ENCODE results near the gene INSIG2. TPM values are rescaled to one million over a fixed set of nuclear protein-coding genes. Genes with fewer than 3 reads are reported as not detected.

INSIG2 gene
- total and polyA plus RNA-seq, 2 experiments from 2014 or later = 8.1 to 15.1 TPM

DNA sequence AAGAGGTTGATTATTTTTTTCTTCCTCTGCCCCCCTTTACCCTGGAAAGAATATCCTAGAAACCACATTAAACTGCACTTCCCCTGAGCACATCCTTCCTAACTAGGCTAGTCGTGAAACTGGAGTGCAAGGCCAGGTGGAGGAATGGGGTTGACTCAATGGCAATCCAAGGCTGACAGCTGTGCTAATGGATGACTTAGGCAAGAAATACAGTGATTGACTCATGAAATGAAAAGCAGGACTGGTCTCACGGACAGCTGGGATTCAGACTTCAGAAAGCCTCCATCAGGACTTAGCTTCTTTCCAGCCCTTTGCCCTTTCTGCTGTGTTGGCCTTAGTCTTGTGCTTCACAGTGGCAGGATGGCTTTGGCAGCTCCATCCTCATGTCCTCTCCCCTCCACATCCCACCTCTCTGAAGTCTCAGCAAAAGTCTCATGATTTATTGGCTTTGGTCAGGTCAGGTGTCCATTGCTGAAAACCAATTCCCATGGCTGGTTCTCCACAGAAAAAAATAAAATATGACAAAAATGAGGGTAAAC, 33.8 kb downstream of the INSIG2 start (continued):
- TF ChIP-seq REST (IDR thresholded peaks at IDR 0.05; ENCODE audit: unreplicated experiment) = no peak

GRCh38 chr2:118122594-118123281, 34.5 kb downstream of the INSIG2 start:
- Mint-ChIP-seq H3K27ac (no peak overlapping the region), H3K36me3 (ENCODE audit: low read depth) (no peaks in the 10 kb centered on the region), H3K9me3 (no peaks in the 10 kb centered on the region; the same call in 2 of the 3 replicates), H3K4me1 (peaks cover 14% of the 10 kb centered on the region; the same call in 2 of the 3 replicates), H3K4me3 (no peak overlapping the region), H3K27me3 (ENCODE audit: insufficient read depth, low read depth, poor library complexity) (no peaks in the 10 kb centered on the region)
- H3K27me3 ChIP-seq (ENCODE audit: insufficient read depth) = no peaks in the 10 kb centered on the region
- H3K9me2 ChIP-seq (ENCODE audit: insufficient read depth) = no peaks in the 10 kb centered on the region
- H3K79me2 ChIP-seq (replicated peaks; ENCODE audit: insufficient read depth) = no peaks in the 10 kb centered on the region
- no peak overlapping the region for H3K27ac ChIP-seq (ENCODE audit: low read depth)
- no peak overlapping the region for H3K4me3 ChIP-seq
- H3F3A ChIP-seq (replicated peaks; ENCODE audit: low read depth) = no peaks in the 10 kb centered on the region
- ATAC-seq (no peak), DNase-seq (ENCODE audit: low spot score) (no peak)
- H3K4me1 ChIP-seq (ENCODE audit: insufficient read depth) = peaks cover 13% of the 10 kb centered on the region; the same call in 1 of the 2 replicates
- H3K4me2 ChIP-seq = no peak overlapping the region
- H2AFZ ChIP-seq = no peak overlapping the region
- TF ChIP-seq CTCF (conservative IDR thresholded peaks at IDR 0.05; ENCODE audit: low read depth in 2 of 2) (no peak), ZNF331 (CRISPR knock-in tag; IDR thresholded peaks at IDR 0.05; ENCODE audit: low read depth) (no peak), NANOG (IDR thresholded peaks at IDR 0.05; ENCODE audit: borderline replicate concordance) (no peak), ZNF114 (CRISPR knock-in tag; IDR thresholded peaks at IDR 0.05) (no peak), EZH2 (IDR thresholded peaks at IDR 0.05; ENCODE audit: low read depth, unreplicated experiment) (no peak)
- TF ChIP-seq, protein P1, sequence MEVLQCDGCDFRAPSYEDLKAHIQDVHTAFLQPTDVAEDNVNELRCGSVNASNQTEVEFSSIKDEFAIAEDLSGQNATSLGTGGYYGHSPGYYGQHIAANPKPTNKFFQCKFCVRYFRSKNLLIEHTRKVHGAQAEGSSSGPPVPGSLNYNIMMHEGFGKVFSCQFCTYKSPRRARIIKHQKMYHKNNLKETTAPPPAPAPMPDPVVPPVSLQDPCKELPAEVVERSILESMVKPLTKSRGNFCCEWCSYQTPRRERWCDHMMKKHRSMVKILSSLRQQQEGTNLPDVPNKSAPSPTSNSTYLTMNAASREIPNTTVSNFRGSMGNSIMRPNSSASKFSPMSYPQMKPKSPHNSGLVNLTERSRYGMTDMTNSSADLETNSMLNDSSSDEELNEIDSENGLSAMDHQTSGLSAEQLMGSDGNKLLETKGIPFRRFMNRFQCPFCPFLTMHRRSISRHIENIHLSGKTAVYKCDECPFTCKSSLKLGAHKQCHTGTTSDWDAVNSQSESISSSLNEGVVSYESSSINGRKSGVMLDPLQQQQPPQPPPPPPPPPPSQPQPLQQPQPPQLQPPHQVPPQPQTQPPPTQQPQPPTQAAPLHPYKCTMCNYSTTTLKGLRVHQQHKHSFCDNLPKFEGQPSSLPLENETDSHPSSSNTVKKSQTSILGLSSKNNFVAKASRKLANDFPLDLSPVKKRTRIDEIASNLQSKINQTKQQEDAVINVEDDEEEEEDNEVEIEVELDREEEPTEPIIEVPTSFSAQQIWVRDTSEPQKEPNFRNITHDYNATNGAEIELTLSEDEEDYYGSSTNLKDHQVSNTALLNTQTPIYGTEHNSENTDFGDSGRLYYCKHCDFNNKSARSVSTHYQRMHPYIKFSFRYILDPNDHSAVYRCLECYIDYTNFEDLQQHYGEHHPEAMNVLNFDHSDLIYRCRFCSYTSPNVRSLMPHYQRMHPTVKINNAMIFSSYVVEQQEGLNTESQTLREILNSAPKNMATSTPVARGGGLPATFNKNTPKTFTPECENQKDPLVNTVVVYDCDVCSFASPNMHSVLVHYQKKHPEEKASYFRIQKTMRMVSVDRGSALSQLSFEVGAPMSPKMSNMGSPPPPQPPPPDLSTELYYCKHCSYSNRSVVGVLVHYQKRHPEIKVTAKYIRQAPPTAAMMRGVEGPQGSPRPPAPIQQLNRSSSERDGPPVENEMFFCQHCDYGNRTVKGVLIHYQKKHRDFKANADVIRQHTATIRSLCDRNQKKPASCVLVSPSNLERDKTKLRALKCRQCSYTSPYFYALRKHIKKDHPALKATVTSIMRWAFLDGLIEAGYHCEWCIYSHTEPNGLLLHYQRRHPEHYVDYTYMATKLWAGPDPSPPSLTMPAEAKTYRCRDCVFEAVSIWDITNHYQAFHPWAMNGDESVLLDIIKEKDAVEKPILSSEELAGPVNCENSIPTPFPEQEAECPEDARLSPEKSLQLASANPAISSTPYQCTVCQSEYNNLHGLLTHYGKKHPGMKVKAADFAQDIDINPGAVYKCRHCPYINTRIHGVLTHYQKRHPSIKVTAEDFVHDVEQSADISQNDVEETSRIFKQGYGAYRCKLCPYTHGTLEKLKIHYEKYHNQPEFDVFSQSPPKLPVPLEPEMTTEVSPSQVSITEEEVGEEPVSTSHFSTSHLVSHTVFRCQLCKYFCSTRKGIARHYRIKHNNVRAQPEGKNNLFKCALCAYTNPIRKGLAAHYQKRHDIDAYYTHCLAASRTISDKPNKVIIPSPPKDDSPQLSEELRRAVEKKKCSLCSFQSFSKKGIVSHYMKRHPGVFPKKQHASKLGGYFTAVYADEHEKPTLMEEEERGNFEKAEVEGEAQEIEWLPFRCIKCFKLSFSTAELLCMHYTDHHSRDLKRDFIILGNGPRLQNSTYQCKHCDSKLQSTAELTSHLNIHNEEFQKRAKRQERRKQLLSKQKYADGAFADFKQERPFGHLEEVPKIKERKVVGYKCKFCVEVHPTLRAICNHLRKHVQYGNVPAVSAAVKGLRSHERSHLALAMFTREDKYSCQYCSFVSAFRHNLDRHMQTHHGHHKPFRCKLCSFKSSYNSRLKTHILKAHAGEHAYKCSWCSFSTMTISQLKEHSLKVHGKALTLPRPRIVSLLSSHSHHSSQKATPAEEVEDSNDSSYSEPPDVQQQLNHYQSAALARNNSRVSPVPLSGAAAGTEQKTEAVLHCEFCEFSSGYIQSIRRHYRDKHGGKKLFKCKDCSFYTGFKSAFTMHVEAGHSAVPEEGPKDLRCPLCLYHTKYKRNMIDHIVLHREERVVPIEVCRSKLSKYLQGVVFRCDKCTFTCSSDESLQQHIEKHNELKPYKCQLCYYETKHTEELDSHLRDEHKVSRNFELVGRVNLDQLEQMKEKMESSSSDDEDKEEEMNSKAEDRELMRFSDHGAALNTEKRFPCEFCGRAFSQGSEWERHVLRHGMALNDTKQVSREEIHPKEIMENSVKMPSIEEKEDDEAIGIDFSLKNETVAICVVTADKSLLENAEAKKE (CRISPR knock-in tag; IDR thresholded peaks at IDR 0.05) = no peak
- H3K36me3 ChIP-seq (ENCODE audit: insufficient read depth) = no peaks in the 10 kb centered on the region
- no peaks in the 10 kb centered on the region; the same call in 1 of the 2 replicates for H4K20me1 ChIP-seq (replicated peaks; ENCODE audit: insufficient read depth)

Data from GM23338 (cell line).